ENCODE results near the gene CCDC91. TPM values are rescaled to one million over a fixed set of nuclear protein-coding genes. Genes with fewer than 3 reads are reported as not detected.

Gene CCDC91
- total and polyA plus RNA-seq, 2 of the 4 experiments (the other 2 are of a cell fraction), result 8.6 to 14.7 TPM

GRCh38 chr12:28413460-28414109 is 223.3 kb downstream of the CCDC91 start:
- Histone ChIP-seq H3K9ac (ENCODE audit: low read depth, low read length) (no peak overlapping the region), H3K14ac (replicated peaks; ENCODE audit: low read depth, low read length) (no peak overlapping the region), H2AK5ac (ENCODE audit: low read depth, low read length) (no peak overlapping the region; the same call in 1 of the 2 replicates), H3K56ac (ENCODE audit: extremely low read depth, insufficient read depth, low read length) (no peak overlapping the region), H3K79me1 (ENCODE audit: low read depth in 1 of 2, low read length in 2 of 2) (no peaks in the 10 kb centered on the region), H4K91ac (ENCODE audit: insufficient read depth, low read depth, low read length) (no peak overlapping the region; the same call in 1 of the 2 replicates), H3K4me3 (ENCODE audit: insufficient read depth, low read depth, low read length) (no peak overlapping the region), H3K23ac (ENCODE audit: low read depth, low read length) (no peak overlapping the region), H3K18ac (ENCODE audit: low read depth, low read length) (no peak overlapping the region), H3K9me1 (ENCODE audit: insufficient read depth, low read length) (no peaks in the 10 kb centered on the region), H4K5ac (ENCODE audit: low read depth, low read length) (no peak overlapping the region), H3K4ac (ENCODE audit: low read depth, low read length) (no peak overlapping the region; the same call in 1 of the 2 replicates), H4K20me1 (ENCODE audit: insufficient read depth, low read length) (no peaks in the 10 kb centered on the region), H3K4me2 (ENCODE audit: low read depth, low read length) (no peak overlapping the region), H3K27ac (ENCODE audit: insufficient read depth, low read length) (no peak overlapping the region), H3K27me3 (ENCODE audit: control insufficient read depth, insufficient read depth, low read length) (no peaks in the 10 kb centered on the region), H2BK5ac (ENCODE audit: low read depth, low read length, poor library complexity, severe bottlenecking) (no peak overlapping the region), H3K9me3 (ENCODE audit: control insufficient read depth, insufficient read depth, low read length) (no peaks in the 10 kb centered on the region), H3K4me1 (ENCODE audit: control insufficient read depth, insufficient read depth, low read length) (no peaks in the 10 kb centered on the region; the same call in 1 of the 2 replicates), H4K8ac (ENCODE audit: low read depth in 2 of 2, low read length in 2 of 2) (no peak overlapping the region), H2BK20ac (ENCODE audit: low read depth, low read length) (no peak overlapping the region), H2BK15ac (ENCODE audit: low read depth, low read length) (no peak overlapping the region), H2AK9ac (replicated peaks; ENCODE audit: low read depth, low read length, poor library complexity) (no peak overlapping the region), H2AFZ (replicated peaks; ENCODE audit: low read length, poor library complexity) (no peak overlapping the region), H3K36me3 (ENCODE audit: control insufficient read depth, insufficient read depth, low read length) (peaks cover 3% of the 10 kb centered on the region), H2BK120ac (ENCODE audit: low read depth, low read length) (no peak overlapping the region)
- CTCF ChIA-PET, result no interaction called here
- dilution Hi-C loops (cut with HindIII; ENCODE audit: low sequenced_read_pairs, unreplicated experiment), result no loop called here
- ATAC-seq (ENCODE audit: low read depth) (no peak), DNase-seq (no peak)
- no peak for TF ChIP-seq CTCF (conservative IDR thresholded peaks at IDR 0.05; ENCODE audit: low read depth, low read length)
- no peak for TF ChIP-seq CHD1 (IDR thresholded peaks at IDR 0.05; ENCODE audit: low read depth, low read length)
- TF ChIP-seq USF2 (IDR thresholded peaks at IDR 0.05; ENCODE audit: low read depth, low read length), result no peak
- TF ChIP-seq RAD21 (IDR thresholded peaks at IDR 0.05; ENCODE audit: low read length), result no peak
- TF ChIP-seq ELK1 (IDR thresholded peaks at IDR 0.05; ENCODE audit: borderline replicate concordance, low read depth, low read length), result no peak
- in situ Hi-C loops (cut with MboI; ENCODE audit: low sequenced_read_pairs), result no loop called here
- POLR2A ChIA-PET (ENCODE audit: unreplicated experiment), result no interaction called here
- no TSS peak for BruUV-seq (replicated peaks)
- intact Hi-C loops (cut with micrococcal nuclease), result no loop called here
- WGBS, 2 experiments (ENCODE audit: extremely low coverage in 2 of 2, insufficient read length in 1 of 2), result no CpG with 5 or more reads among the region's 6 CpGs

All from IMR-90 (cell line).